Measurements from ENCODE around the gene NCOR2.
A peak's percentile ranks its signal among the peaks of the same experiment; 100 is the strongest.

Gene NCOR2

GRCh38 chr12:124542021-124542949 lies 25.1 kb downstream of the NCOR2 start:
- no peak for DNase-seq

GRCh38 chr12:124541322-124541721 lies 26.1 kb downstream of the NCOR2 start:
- no peak for DNase-seq

GRCh38 chr12:124539084-124540041 lies 28.0 kb downstream of the NCOR2 start:
- DNase-seq: no peak

- DNase-seq: peak in 2 of 14 donors; percentile 43 to 80
Observed at GRCh38 chr12:124538194-124539082, 29.0 kb downstream of the NCOR2 start.

- peak in 12 of 14 donors; percentile 32 to 82 (median 70) for DNase-seq
Observed at GRCh38 chr12:124537525-124538193, 29.8 kb downstream of the NCOR2 start.

GRCh38 chr12:124536641-124537040 lies 30.8 kb downstream of the NCOR2 start:
- DNase-seq: no peak

GRCh38 chr12:124534776-124535740 lies 32.4 kb downstream of the NCOR2 start:
- no peak for DNase-seq

GRCh38 chr12:124533456-124533855 lies 34.0 kb downstream of the NCOR2 start:
- DNase-seq: no peak

- DNase-seq: no peak
Observed at GRCh38 chr12:124532967-124533366, 34.4 kb downstream of the NCOR2 start.

GRCh38 chr12:124532331-124532750 lies 35.1 kb downstream of the NCOR2 start:
- peak in 1 of 14 donors; percentile 34 for DNase-seq

GRCh38 chr12:124531906-124532305 lies 35.5 kb downstream of the NCOR2 start:
- no peak for DNase-seq

GRCh38 chr12:124531281-124531745 lies 36.1 kb downstream of the NCOR2 start:
- DNase-seq: no peak

GRCh38 chr12:124530637-124531263 lies 36.7 kb downstream of the NCOR2 start:
- no peak for DNase-seq

GRCh38 chr12:124529565-124530276 lies 37.7 kb downstream of the NCOR2 start:
- no peak for DNase-seq

GRCh38 chr12:124527861-124528561 lies 39.4 kb downstream of the NCOR2 start:
- peak in 1 of 14 donors; percentile 19 for DNase-seq

- no peak for DNase-seq
Observed at GRCh38 chr12:124525927-124526692, 41.3 kb downstream of the NCOR2 start.

- peak in 1 of 14 donors; percentile 50 for DNase-seq
Observed at GRCh38 chr12:124525455-124525854, 42.0 kb downstream of the NCOR2 start.

Data from C1 segment of cervical spinal cord (tissue), 14 donors.